Panc1 (cell line): Measurements from ENCODE around the gene SIGLECL1. TPM values are rescaled to one million over a fixed set of nuclear protein-coding genes. Genes with fewer than 3 reads are reported as not detected.

Experiments
- ATAC-seq: fragments of 200-7000 bp; cut with Tn5 transposase; 2 replicates; pipeline ENCODE4 v1.9.1; 2020; ENCODE audit warnings: mild to moderate bottlenecking, moderate library complexity
- BruUV-seq: library from RNA; stranded (reverse); fragments of 400-500 nt; replicated peaks from 2 replicates; lab custom pipeline; 2021; lab: Mats Ljungman, UMichigan
- CTCF ChIA-PET: fragments of 300-600 bp; sonication (Branson Sonifier 250); formaldehyde crosslinking; loops from one replicate; lab custom pipeline; 2022; ENCODE audit warnings: antibody characterized with exemption; lab: Charles Lee
- POLR2A ChIA-PET: fragments of 300-600 bp; sonication (Branson Sonifier 250); formaldehyde crosslinking; loops from one replicate; lab custom pipeline; 2022; ENCODE audit warnings: antibody characterized with exemption; lab: Charles Lee
- DNase-seq: peaks from one replicate; pipeline ENCODE4 v3.0.0-alpha.2; 2010; ENCODE audit warnings: low read depth, low spot score
- H3K27ac ChIP-seq: 2 replicates; pipeline ENCODE4 v1.5.1; 2011; ENCODE audit warnings: mild to moderate bottlenecking, low read length, inconsistent platforms
- H3K27me3 ChIP-seq: fragments of 200-500 bp; sonication (Bioruptor generic); 2 replicates; pipeline ENCODE4 v1.6.0; 2014; ENCODE audit warnings: low read length, inconsistent platforms; ENCODE audit not compliant: control insufficient read depth, insufficient read depth
- H3K36me3 ChIP-seq: fragments of 200-500 bp; sonication (Bioruptor generic); 2 replicates; pipeline ENCODE4 v1.5.1; 2014; ENCODE audit warnings: inconsistent platforms, mild to moderate bottlenecking, low read length, moderate library complexity; ENCODE audit not compliant: control insufficient read depth, insufficient read depth
- H3K4me1 ChIP-seq: 2 replicates; pipeline ENCODE4 v1.5.1; 2011; ENCODE audit warnings: inconsistent platforms, mild to moderate bottlenecking, low read length, moderate library complexity; ENCODE audit not compliant: control insufficient read depth, insufficient read depth
- H3K4me3 ChIP-seq, 2 experiments: 2 replicates each; pipeline ENCODE4 v1.5.1; 2011 to 2012; ENCODE audit warnings: low read depth in 2 of 2, low read length in 2 of 2, mild to moderate bottlenecking in 2 of 2, inconsistent platforms in 1 of 2, moderate library complexity in 1 of 2
- H3K9me3 ChIP-seq: fragments of 200-500 bp; sonication (Bioruptor generic); 2 replicates; pipeline ENCODE4 v1.5.1; 2014; ENCODE audit warnings: low read depth, mild to moderate bottlenecking, inconsistent platforms, low read length, moderate library complexity; ENCODE audit not compliant: control insufficient read depth, insufficient read depth
- POLR2AphosphoS5 ChIP-seq: IDR thresholded peaks from 2 replicates; pipeline ENCODE4 v1.6.1; 2012; ENCODE audit warnings: mild to moderate bottlenecking, low read depth, low read length, moderate library complexity
- SIN3A ChIP-seq: IDR thresholded peaks from 2 replicates; pipeline ENCODE4 v1.6.1; 2012; ENCODE audit warnings: low read depth, mild to moderate bottlenecking, low read length, moderate library complexity, borderline replicate concordance; ENCODE audit not compliant: insufficient read depth
- TCF7L2 ChIP-seq: IDR thresholded peaks from 2 replicates; pipeline ENCODE4 v1.6.1; 2011; ENCODE audit warnings: mild to moderate bottlenecking, low read depth, low read length, inconsistent platforms
- in situ Hi-C: cut with HindIII; loops from 2 replicates; pipeline ENCODE4 v1.10.0; 2016; ENCODE audit warnings: low sequenced_read_pairs, low pct_unique_long_range_greater_than_20kb
- intact Hi-C: fragments of 100-400 bp; cut with micrococcal nuclease; formaldehyde crosslinking; loops from one replicate; pipeline ENCODE4 v1.10.0; 2022; ENCODE audit not compliant: unreplicated experiment
- total RNA-seq: library from RNA; stranded (reverse); gene quantifications from one replicate; pipeline ENCODE4 v1.2.1, GENCODE V29; 2021; ENCODE audit not compliant: unreplicated experiment
- TF ChIP-seq, protein P1 (sequence below): fragments of 450-650 bp; IDR thresholded peaks from 2 replicates; pipeline ENCODE4 v1.5.1; 2017; ENCODE audit warnings: mild to moderate bottlenecking
- TF ChIP-seq, protein P2 (sequence below), 2 experiments: IDR thresholded peaks; 2 replicates each; pipeline ENCODE4 v1.6.1; 2011 to 2012; ENCODE audit warnings: low read depth in 2 of 2, control low read depth in 1 of 2, low read length in 1 of 2, mild to moderate bottlenecking in 1 of 2, moderate library complexity in 1 of 2; ENCODE audit not compliant: insufficient read depth in 1 of 2

The SIGLECL1 gene
- total RNA-seq, 1 experiment from 2014 or later, result not detected

GRCh38 chr19:51297406-51297805, 46.5 kb downstream of the SIGLECL1 start:
- POLR2A ChIA-PET, result interaction anchor here (0.5 kb wide), 1 partner anchor 392 kb away, joined by 3 read pairs; no protein-coding TSS in a partner anchor
- TF ChIP-seq, protein P1, sequence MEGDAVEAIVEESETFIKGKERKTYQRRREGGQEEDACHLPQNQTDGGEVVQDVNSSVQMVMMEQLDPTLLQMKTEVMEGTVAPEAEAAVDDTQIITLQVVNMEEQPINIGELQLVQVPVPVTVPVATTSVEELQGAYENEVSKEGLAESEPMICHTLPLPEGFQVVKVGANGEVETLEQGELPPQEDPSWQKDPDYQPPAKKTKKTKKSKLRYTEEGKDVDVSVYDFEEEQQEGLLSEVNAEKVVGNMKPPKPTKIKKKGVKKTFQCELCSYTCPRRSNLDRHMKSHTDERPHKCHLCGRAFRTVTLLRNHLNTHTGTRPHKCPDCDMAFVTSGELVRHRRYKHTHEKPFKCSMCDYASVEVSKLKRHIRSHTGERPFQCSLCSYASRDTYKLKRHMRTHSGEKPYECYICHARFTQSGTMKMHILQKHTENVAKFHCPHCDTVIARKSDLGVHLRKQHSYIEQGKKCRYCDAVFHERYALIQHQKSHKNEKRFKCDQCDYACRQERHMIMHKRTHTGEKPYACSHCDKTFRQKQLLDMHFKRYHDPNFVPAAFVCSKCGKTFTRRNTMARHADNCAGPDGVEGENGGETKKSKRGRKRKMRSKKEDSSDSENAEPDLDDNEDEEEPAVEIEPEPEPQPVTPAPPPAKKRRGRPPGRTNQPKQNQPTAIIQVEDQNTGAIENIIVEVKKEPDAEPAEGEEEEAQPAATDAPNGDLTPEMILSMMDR, result no peak
- TF ChIP-seq SIN3A, result no peak
- no peak for TF ChIP-seq TCF7L2
- TF ChIP-seq, protein P2, sequence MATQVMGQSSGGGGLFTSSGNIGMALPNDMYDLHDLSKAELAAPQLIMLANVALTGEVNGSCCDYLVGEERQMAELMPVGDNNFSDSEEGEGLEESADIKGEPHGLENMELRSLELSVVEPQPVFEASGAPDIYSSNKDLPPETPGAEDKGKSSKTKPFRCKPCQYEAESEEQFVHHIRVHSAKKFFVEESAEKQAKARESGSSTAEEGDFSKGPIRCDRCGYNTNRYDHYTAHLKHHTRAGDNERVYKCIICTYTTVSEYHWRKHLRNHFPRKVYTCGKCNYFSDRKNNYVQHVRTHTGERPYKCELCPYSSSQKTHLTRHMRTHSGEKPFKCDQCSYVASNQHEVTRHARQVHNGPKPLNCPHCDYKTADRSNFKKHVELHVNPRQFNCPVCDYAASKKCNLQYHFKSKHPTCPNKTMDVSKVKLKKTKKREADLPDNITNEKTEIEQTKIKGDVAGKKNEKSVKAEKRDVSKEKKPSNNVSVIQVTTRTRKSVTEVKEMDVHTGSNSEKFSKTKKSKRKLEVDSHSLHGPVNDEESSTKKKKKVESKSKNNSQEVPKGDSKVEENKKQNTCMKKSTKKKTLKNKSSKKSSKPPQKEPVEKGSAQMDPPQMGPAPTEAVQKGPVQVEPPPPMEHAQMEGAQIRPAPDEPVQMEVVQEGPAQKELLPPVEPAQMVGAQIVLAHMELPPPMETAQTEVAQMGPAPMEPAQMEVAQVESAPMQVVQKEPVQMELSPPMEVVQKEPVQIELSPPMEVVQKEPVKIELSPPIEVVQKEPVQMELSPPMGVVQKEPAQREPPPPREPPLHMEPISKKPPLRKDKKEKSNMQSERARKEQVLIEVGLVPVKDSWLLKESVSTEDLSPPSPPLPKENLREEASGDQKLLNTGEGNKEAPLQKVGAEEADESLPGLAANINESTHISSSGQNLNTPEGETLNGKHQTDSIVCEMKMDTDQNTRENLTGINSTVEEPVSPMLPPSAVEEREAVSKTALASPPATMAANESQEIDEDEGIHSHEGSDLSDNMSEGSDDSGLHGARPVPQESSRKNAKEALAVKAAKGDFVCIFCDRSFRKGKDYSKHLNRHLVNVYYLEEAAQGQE (IDR thresholded peaks at IDR 0.05; ENCODE audit: insufficient read depth in 1 of 2, low read depth in 2 of 2, low read length in 1 of 2), result no peak
- no peak for TF ChIP-seq POLR2AphosphoS5
- in situ Hi-C loops (no loop called here), intact Hi-C loops (no loop called here)
- no peaks in the 10 kb centered on the region for H3K4me1 ChIP-seq
- ATAC-seq, result no peak
- BruUV-seq, result no TSS peak
- no peak for DNase-seq
- no peak overlapping the region for H3K27ac ChIP-seq
- H3K9me3 ChIP-seq, result no peaks in the 10 kb centered on the region
- H3K36me3 ChIP-seq, result no peaks in the 10 kb centered on the region
- H3K4me3 ChIP-seq, result no peak overlapping the region
- CTCF ChIA-PET, result interaction anchor here (0.7 kb wide), 2 partner anchors 9 to 128 kb away, joined by 3 to 4 read pairs; no protein-coding TSS in a partner anchor
- no peaks in the 10 kb centered on the region; the same call in 1 of the 2 replicates for H3K27me3 ChIP-seq

GRCh38 chr19:51301266-51301665, 50.4 kb downstream of the SIGLECL1 start:
- Histone ChIP-seq H3K27me3 (no peaks in the 10 kb centered on the region; the same call in 1 of the 2 replicates), H3K4me1 (no peaks in the 10 kb centered on the region), H3K4me3 (no peak overlapping the region), H3K36me3 (no peaks in the 10 kb centered on the region), H3K9me3 (no peaks in the 10 kb centered on the region), H3K27ac (no peak overlapping the region)
- ATAC-seq (no peak), DNase-seq (no peak)
- ChIA-PET POLR2A (no interaction called here), CTCF (no interaction called here)
- no TSS peak for BruUV-seq
- TF ChIP-seq POLR2AphosphoS5, result no peak
- TF ChIP-seq SIN3A, result no peak
- no peak for TF ChIP-seq TCF7L2
- TF ChIP-seq, protein P2 (IDR thresholded peaks at IDR 0.05; ENCODE audit: insufficient read depth in 1 of 2, low read depth in 2 of 2, low read length in 1 of 2), result no peak
- TF ChIP-seq, protein P1, result no peak
- in situ Hi-C loops, result no loop called here
- intact Hi-C loops, result no loop called here
